Measurements from ENCODE around the gene THADA. TPM values are rescaled to one million over a fixed set of nuclear protein-coding genes. Genes with fewer than 3 reads are reported as not detected.

Gene THADA
- total RNA-seq, 1 donor from 2014 or later, result 32.9 TPM

- no peak for TF ChIP-seq CTCF (IDR thresholded peaks at IDR 0.05)
- H3K36me3 ChIP-seq, result no peaks in the 10 kb centered on the region
- no peak overlapping the region for H3K4me3 ChIP-seq
- H3K9me3 ChIP-seq, result no peaks in the 10 kb centered on the region
- intact Hi-C loops (cut with DNase I), result no loop called here
- ATAC-seq (no peak), DNase-seq (no peak)
- H3K4me1 ChIP-seq, result peaks cover 7% of the 10 kb centered on the region
- H3K27ac ChIP-seq, result no peak overlapping the region
- no peaks in the 10 kb centered on the region for H3K27me3 ChIP-seq
These were observed 345.8 kb downstream of the THADA start for GRCh38 chr2:43250015-43250414.

GRCh38 chr2:43248621-43249020 lies 347.2 kb downstream of the THADA start:
- intact Hi-C loops (cut with DNase I), result no loop called here
- peaks cover 7% of the 10 kb centered on the region for H3K4me1 ChIP-seq
- DNase-seq (no peak), ATAC-seq (no peak)
- TF ChIP-seq CTCF (IDR thresholded peaks at IDR 0.05), result no peak
- H3K4me3 ChIP-seq, result no peak overlapping the region
- H3K27ac ChIP-seq, result no peak overlapping the region
- no peaks in the 10 kb centered on the region for H3K36me3 ChIP-seq
- H3K27me3 ChIP-seq, result no peaks in the 10 kb centered on the region
- no peaks in the 10 kb centered on the region for H3K9me3 ChIP-seq

GRCh38 chr2:43246641-43247040 lies 349.2 kb downstream of the THADA start:
- Histone ChIP-seq H3K4me3 (no peak overlapping the region), H3K4me1 (peaks cover 7% of the 10 kb centered on the region), H3K9me3 (no peaks in the 10 kb centered on the region), H3K27me3 (no peaks in the 10 kb centered on the region), H3K36me3 (no peaks in the 10 kb centered on the region), H3K27ac (no peak overlapping the region)
- no peak for DNase-seq
- no peak for TF ChIP-seq CTCF (IDR thresholded peaks at IDR 0.05)
- intact Hi-C loops (cut with DNase I), result no loop called here
- ATAC-seq, result no peak

- Histone ChIP-seq H3K27me3 (no peaks in the 10 kb centered on the region), H3K4me3 (no peak overlapping the region), H3K4me1 (peaks cover 10% of the 10 kb centered on the region), H3K27ac (no peak overlapping the region), H3K36me3 (no peaks in the 10 kb centered on the region), H3K9me3 (no peaks in the 10 kb centered on the region)
- no peak for ATAC-seq
- no peak for DNase-seq
- intact Hi-C loops (cut with DNase I), result no loop called here
- no peak for TF ChIP-seq CTCF (IDR thresholded peaks at IDR 0.05)
These were observed 354.3 kb downstream of the THADA start for GRCh38 chr2:43241558-43241957.

- Histone ChIP-seq H3K36me3 (no peaks in the 10 kb centered on the region), H3K4me1 (peaks cover 10% of the 10 kb centered on the region), H3K27me3 (no peaks in the 10 kb centered on the region), H3K27ac (peak overlapping the region; percentile 49), H3K4me3 (no peak overlapping the region), H3K9me3 (no peaks in the 10 kb centered on the region)
- TF ChIP-seq CTCF (IDR thresholded peaks at IDR 0.05), result no peak
- intact Hi-C loops (cut with DNase I), result no loop called here
- DNase-seq (no peak), ATAC-seq (no peak)
These were observed 355.1 kb downstream of the THADA start for GRCh38 chr2:43240766-43241150.
